Measurements from ENCODE around the gene ZNF709.

- peak; percentile 66 to 86 for TF ChIP-seq POLR2A (IDR thresholded peaks at IDR 0.05)
- no peak for TF ChIP-seq CTCF (IDR thresholded peaks at IDR 0.05)
These were observed at the start of gene ZNF709 for GRCh38 chr19:12484371-12485051.

All from thyroid gland (tissue), 4 donors.